M059J (cell line): ENCODE results near the gene METTL22. TPM values are rescaled to one million over a fixed set of nuclear protein-coding genes. Genes with fewer than 3 reads are reported as not detected.

ENCODE experiments used
- DNase-seq: peaks from one replicate; pipeline ENCODE4 v3.0.0-alpha.2; 2012; ENCODE audit warnings: low read depth
- total RNA-seq: library from RNA; depleted of rRNA; stranded (reverse); fragments of >200 nt; shearing (Covaris generic); gene quantifications from 2 replicates; pipeline ENCODE4 v1.2.3, GENCODE V29; 2014

METTL22 gene
- total RNA-seq, 1 experiment from 2014 or later: 17.3 TPM

GRCh38 chr16:8665529-8665928, 44.0 kb downstream of the METTL22 start:
- no peak for DNase-seq

GRCh38 chr16:8667492-8667891, 46.0 kb downstream of the METTL22 start:
- DNase-seq: no peak

- no peak for DNase-seq
These were observed 46.6 kb downstream of the METTL22 start for GRCh38 chr16:8668113-8668512.

- no peak for DNase-seq
These were observed 48.0 kb downstream of the METTL22 start for GRCh38 chr16:8669481-8669880.

- DNase-seq: no peak
These were observed 48.6 kb downstream of the METTL22 start for GRCh38 chr16:8670014-8670560.

GRCh38 chr16:8673611-8674412, 52.3 kb downstream of the METTL22 start:
- peak; percentile 29 for DNase-seq

- peak; percentile 80 for DNase-seq
These were observed 53.0 kb downstream of the METTL22 start, which contains the start of gene ABAT for GRCh38 chr16:8674413-8675022. Gene ABAT (plus strand): TSS chr16:8674617. CDS start chr16:8735740, 61,123 bp downstream.

- peak; percentile 18 for DNase-seq
These were observed 54.0 kb downstream of the METTL22 start for GRCh38 chr16:8675183-8676159.

- no peak for DNase-seq
These were observed 54.7 kb downstream of the METTL22 start for GRCh38 chr16:8676160-8676547.

GRCh38 chr16:8676737-8677375, 55.4 kb downstream of the METTL22 start:
- peak; percentile 65 for DNase-seq

GRCh38 chr16:8677481-8677880, 56.0 kb downstream of the METTL22 start:
- peak; percentile 71 for DNase-seq

- peak; percentile 58 for DNase-seq
These were observed 56.8 kb downstream of the METTL22 start for GRCh38 chr16:8678068-8678927.

GRCh38 chr16:8679151-8679550, 57.7 kb downstream of the METTL22 start:
- DNase-seq: no peak

- no peak for DNase-seq
These were observed 61.2 kb downstream of the METTL22 start for GRCh38 chr16:8682551-8683259.

- DNase-seq: no peak
These were observed 62.1 kb downstream of the METTL22 start for GRCh38 chr16:8683640-8684039.

- no peak for DNase-seq
These were observed 64.1 kb downstream of the METTL22 start for GRCh38 chr16:8685617-8686016.

GRCh38 chr16:8686031-8686621, 64.6 kb downstream of the METTL22 start:
- peak; percentile 29 for DNase-seq

GRCh38 chr16:8686879-8687278, 65.4 kb downstream of the METTL22 start:
- DNase-seq: no peak

- DNase-seq: no peak
These were observed 68.2 kb downstream of the METTL22 start for GRCh38 chr16:8689686-8690085.
